T-helper 22 cell (primary cell): Measurements from ENCODE around the gene STK32C.
"Not testable (repeated sequence)": the region's sequence is repeated elsewhere in the genome, so short reads cannot be mapped to it uniquely, and the experiment has no call there.

Experiments used
- DNase-seq: peaks from one replicate; pipeline ENCODE4 v3.0.0-alpha.2; 2020; ENCODE audit warnings: low read depth

Gene STK32C

GRCh38 chr10:132230557-132231210, 77.1 kb downstream of the STK32C start:
- no peak for DNase-seq

- DNase-seq: no peak
Observed at GRCh38 chr10:132229834-132230556, 77.8 kb downstream of the STK32C start.

GRCh38 chr10:132229096-132229495, 78.7 kb downstream of the STK32C start:
- DNase-seq: no peak

- no peak for DNase-seq
Observed at GRCh38 chr10:132228616-132229015, 79.1 kb downstream of the STK32C start.

GRCh38 chr10:132227851-132228390, 79.8 kb downstream of the STK32C start:
- DNase-seq: no peak

GRCh38 chr10:132226586-132227405, 81.0 kb downstream of the STK32C start:
- no peak for DNase-seq

GRCh38 chr10:132225849-132226205, 81.9 kb downstream of the STK32C start:
- DNase-seq: no peak

- DNase-seq: no peak
Observed at GRCh38 chr10:132225073-132225848, 82.5 kb downstream of the STK32C start.

- DNase-seq: no peak
Observed at GRCh38 chr10:132224343-132225072, 83.2 kb downstream of the STK32C start.

GRCh38 chr10:132223611-132224342, 84.0 kb downstream of the STK32C start:
- DNase-seq: no peak

GRCh38 chr10:132223156-132223590, 84.6 kb downstream of the STK32C start:
- DNase-seq: no peak

- DNase-seq: no peak
Observed at GRCh38 chr10:132222726-132223125, 85.0 kb downstream of the STK32C start.

- DNase-seq: not testable (repeated sequence)
Observed at GRCh38 chr10:132220996-132221395, 86.8 kb downstream of the STK32C start.

- no peak for DNase-seq
Observed at GRCh38 chr10:132220061-132220460, 87.7 kb downstream of the STK32C start.

GRCh38 chr10:132219486-132219885, 88.3 kb downstream of the STK32C start:
- DNase-seq: no peak

- not testable (repeated sequence) for DNase-seq
Observed at GRCh38 chr10:132216441-132216840, 91.3 kb downstream of the STK32C start.

- DNase-seq: no peak
Observed at GRCh38 chr10:132213917-132214316, 93.8 kb downstream of the STK32C start.

GRCh38 chr10:132212816-132213215, 94.9 kb downstream of the STK32C start:
- no peak for DNase-seq

GRCh38 chr10:132211246-132211645, 96.5 kb downstream of the STK32C start:
- DNase-seq: no peak

- no peak for DNase-seq
Observed at GRCh38 chr10:132210766-132211165, 97.0 kb downstream of the STK32C start.
